ENCODE data around the gene RASSF5. TPM values are rescaled to one million over a fixed set of nuclear protein-coding genes. Genes with fewer than 3 reads are reported as not detected.

RASSF5 gene
- polyA plus RNA-seq, 1 of the 3 experiments (the other 2 are of a cell fraction), result 2.2 TPM

- Histone ChIP-seq H4K20me1 (ENCODE audit: insufficient read depth) (no peaks in the 10 kb centered on the region), H3K4me1 (ENCODE audit: control insufficient read depth in 1 of 2, insufficient read depth in 2 of 2, low read depth in 1 of 2, low read length in 1 of 2) (peaks cover 18 to 22% of the 10 kb centered on the region in 2 experiments; a peak in 3 of 4 replicates), H3K79me2 (ENCODE audit: insufficient read depth) (peaks cover 42% of the 10 kb centered on the region), H3K4me3 (ENCODE audit: low read depth in 2 of 2, low read length in 1 of 2) (peak within 1 kb of the TSS; percentile 87 to 92), H3K36me3 (replicated peaks in 1 of 2; ENCODE audit: control insufficient read depth in 1 of 2, insufficient read depth in 2 of 2, low read length in 1 of 2) (peaks cover 0 to 17% of the 10 kb centered on the region in 2 experiments), H2AFZ (ENCODE audit: low read depth) (peak within 1 kb of the TSS; percentile 89), H3K27me3 (ENCODE audit: insufficient read depth) (no peaks in the 10 kb centered on the region), H3K27ac (ENCODE audit: low read depth in 2 of 2, low read length in 1 of 2) (peak within 1 kb of the TSS; percentile 79 to 83), H3K4me2 (peak within 1 kb of the TSS; percentile 85), H3K9me2 (no peaks in the 10 kb centered on the region), H3K9me3 (no peaks in the 10 kb centered on the region), H3K9ac (peak within 1 kb of the TSS; percentile 83), H3F3A (replicated peaks; ENCODE audit: insufficient read depth) (peaks cover 27% of the 10 kb centered on the region)
- WGBS (ENCODE audit: low lambda C conversion rate), result 10% methylated on average over 28 of the region's 84 CpGs
- ChIA-PET CTCF (interaction anchor here (0.9 to 17.3 kb wide), 28 partner anchors 9 to 498 kb away, joined by 3 to 450 read pairs (median 6); partner anchors contain the start of genes EIF2D and MAPKAPK2), POLR2A (interaction anchor here (0.8 to 2.4 kb wide), 10 partner anchors 13 to 347 kb away, joined by 3 to 22 read pairs (median 3); partner anchors contain the start of gene EIF2D)
- DNase-seq, result peak; percentile 97
- TF ChIP-seq FOSL2 (IDR thresholded peaks at IDR 0.05; ENCODE audit: borderline replicate concordance, low read depth), result no peak
- no peak for TF ChIP-seq EZH2phosphoT487 (IDR thresholded peaks at IDR 0.05; ENCODE audit: borderline replicate concordance, low read depth)
- TF ChIP-seq GATA2 (CRISPR knock-in tag; IDR thresholded peaks at IDR 0.05), result no peak
- TF ChIP-seq MEF2A (IDR thresholded peaks at IDR 0.05; ENCODE audit: borderline replicate concordance, low read depth), result no peak
- TF ChIP-seq FOXJ3 (CRISPR knock-in tag; IDR thresholded peaks at IDR 0.05), result no peak
- TF ChIP-seq IRF3 (IDR thresholded peaks at IDR 0.05; ENCODE audit: low read depth, low read length), result no peak
- TF ChIP-seq RXRA (IDR thresholded peaks at IDR 0.05; ENCODE audit: borderline replicate concordance, low read depth), result no peak
- TF ChIP-seq EP300 (IDR thresholded peaks at IDR 0.05; ENCODE audit: borderline replicate concordance in 1 of 2, low read depth in 1 of 2, low read length in 1 of 2), result no peak; a peak in 1 of 4 replicates
- no peak for TF ChIP-seq USF1 (IDR thresholded peaks at IDR 0.05; ENCODE audit: borderline replicate concordance, low read depth)
- no peak for TF ChIP-seq JUND (IDR thresholded peaks at IDR 0.05)
- TF ChIP-seq GABPA (IDR thresholded peaks at IDR 0.05; ENCODE audit: low read depth), result no peak
- no peak for TF ChIP-seq RFX5 (IDR thresholded peaks at IDR 0.05; ENCODE audit: low read length)
- TF ChIP-seq ELF1 (IDR thresholded peaks at IDR 0.05), result no peak
- no peak for TF ChIP-seq YY1 (IDR thresholded peaks at IDR 0.05; ENCODE audit: low read depth)
- TF ChIP-seq USF2 (IDR thresholded peaks at IDR 0.05; ENCODE audit: borderline replicate concordance, low read depth, low read length), result no peak
- TF ChIP-seq TAF1 (IDR thresholded peaks at IDR 0.05; ENCODE audit: borderline replicate concordance, low read depth, low read length), result peak; percentile 89
- TF ChIP-seq POLR2AphosphoS5 (IDR thresholded peaks at IDR 0.05; ENCODE audit: low read depth, low read length), result peak; percentile 88
- 0 out of 2 replicates have a peak, but pooled peaks have one; percentile 40 for TF ChIP-seq TEAD4 (IDR thresholded peaks at IDR 0.05; ENCODE audit: borderline replicate concordance, insufficient read depth)
- TF ChIP-seq RCOR1 (IDR thresholded peaks at IDR 0.05; ENCODE audit: low read length), result no peak
- TF ChIP-seq NRF1 (IDR thresholded peaks at IDR 0.05; ENCODE audit: low read depth, low read length), result peak; percentile 51; the same call in 1 of the 2 replicates
- 0 out of 2 replicates have a peak, but pooled peaks have one; percentile 9 for TF ChIP-seq PBX3 (IDR thresholded peaks at IDR 0.05)
- TF ChIP-seq RAD21 (IDR thresholded peaks at IDR 0.05; ENCODE audit: low read length), result no peak
- peak; percentile 73; the same call in 1 of the 2 replicates for TF ChIP-seq SIN3A (IDR thresholded peaks at IDR 0.05; ENCODE audit: borderline replicate concordance, low read depth, low read length)
- TF ChIP-seq ZBTB33 (IDR thresholded peaks at IDR 0.05; ENCODE audit: borderline replicate concordance, low read depth), result no peak
- TF ChIP-seq SMC3 (IDR thresholded peaks at IDR 0.05; ENCODE audit: low read depth, low read length), result no peak
- no peak for TF ChIP-seq FOXM1 (IDR thresholded peaks at IDR 0.05; ENCODE audit: low read depth)
- no peak for TF ChIP-seq NFIC (IDR thresholded peaks at IDR 0.05; ENCODE audit: borderline replicate concordance)
Observed at GRCh38 chr1:206635080-206635977, 128.0 kb downstream of the RASSF5 start, which contains the start of gene DYRK3. DYRK3 (plus strand) TSS chr1:206635536; CDS start chr1:206635704, 168 bp downstream.
